A549 (cell line): ENCODE results near the gene PRPF40A. TPM values are rescaled to one million over a fixed set of nuclear protein-coding genes. Genes with fewer than 3 reads are reported as not detected.

Experiments
- ATAC-seq, 2 experiments: fragments of 200-7000 bp in 1 of 2; fragments of >200 bp in 1 of 2; cut with Nextera tagmentation in 1 of 2; cut with Tn5 transposase in 1 of 2; 3 replicates each; pipeline versions ENCODE4 v1.8.0 to v1.9.1; 2018 to 2020; ENCODE audit warnings: mild to moderate bottlenecking in 1 of 2, moderate library complexity in 1 of 2
- CTCF ChIA-PET: fragments of 300-600 bp; sonication (Branson Sonifier 250); formaldehyde crosslinking; extraction: SDS; loops from one replicate; lab custom pipeline; 2021; ENCODE audit warnings: antibody characterized with exemption, inconsistent platforms; lab: Yijun Ruan, JAX
- POLR2A ChIA-PET: fragments of 350-600 bp; formaldehyde crosslinking; extraction: SDS; loops from one replicate; lab custom pipeline; 2021; ENCODE audit warnings: antibody characterized with exemption, inconsistent platforms; lab: Yijun Ruan, JAX
- DNase-seq, 2 experiments: peaks; one replicate each; pipeline versions ENCODE4 v3.0.0 to v3.0.0-alpha.2; 2011 to 2016; ENCODE audit warnings: low read depth in 1 of 2, low spot score in 1 of 2
- FAIRE-seq: peaks from 2 replicates; lab custom pipeline; 2011; peaks lifted over from hg19 to GRCh38; lab: Jason Lieb, UNC
- H3K27ac ChIP-seq, 2 experiments: fragments of >200 bp; sonication (Bioruptor Twin); formaldehyde crosslinking; 3 replicates each; pipeline ENCODE4 v1.5.1; 2016 to 2017
- H3K4me1 ChIP-seq: fragments of >200 bp; sonication (Bioruptor Twin); formaldehyde crosslinking; 3 replicates; pipeline ENCODE4 v1.6.1; 2016
- H3K4me2 ChIP-seq: fragments of >200 bp; sonication (Bioruptor Twin); formaldehyde crosslinking; 3 replicates; pipeline ENCODE4 v1.6.1; 2016
- H3K4me3 ChIP-seq: fragments of >200 bp; sonication (Bioruptor Twin); formaldehyde crosslinking; 3 replicates; pipeline ENCODE4 v1.5.1; 2016
- H3K9me3 ChIP-seq: fragments of >200 bp; sonication (Bioruptor Twin); formaldehyde crosslinking; 3 replicates; pipeline ENCODE4 v1.6.1; 2016
- BCL3 ChIP-seq: fragments of >200 bp; sonication (Bioruptor Twin); formaldehyde crosslinking; IDR thresholded peaks from 3 replicates; pipeline ENCODE4 v1.6.1; 2016
- BHLHE40 ChIP-seq: IDR thresholded peaks from 2 replicates; pipeline ENCODE4 v1.6.1; 2012; ENCODE audit warnings: low read depth, low read length, inconsistent platforms
- CBX2 ChIP-seq: fragments of 200-600 bp; sonication (generic); IDR thresholded peaks from 2 replicates; pipeline ENCODE4 v1.6.1; 2016; ENCODE audit warnings: low read depth, mild to moderate bottlenecking, borderline replicate concordance
- CHD2 ChIP-seq: fragments of 150-350 bp; IDR thresholded peaks from 2 replicates; pipeline ENCODE4 v1.6.1; 2014; ENCODE audit warnings: low read length; ENCODE audit not compliant: partially characterized antibody
- EHF ChIP-seq: fragments of 250-450 bp; sonication (Bioruptor Pico); IDR thresholded peaks from 2 replicates; pipeline ENCODE4 v1.5.0; 2020; ENCODE audit warnings: mild to moderate bottlenecking
- EP300 ChIP-seq, 2 experiments: fragments of >200 bp; sonication (Bioruptor Twin); formaldehyde crosslinking; IDR thresholded peaks; 2 replicates in 1 of 2; 3 replicates in 1 of 2; pipeline ENCODE4 v1.6.1; 2016 to 2017
- JUN ChIP-seq, 2 experiments: fragments of >200 bp; sonication (Bioruptor Twin); formaldehyde crosslinking; IDR thresholded peaks; 2 replicates in 1 of 2; 3 replicates in 1 of 2; pipeline ENCODE4 v1.6.1; 2016 to 2017
- JUNB ChIP-seq: fragments of >200 bp; sonication (Bioruptor Twin); formaldehyde crosslinking; IDR thresholded peaks from 2 replicates; pipeline ENCODE4 v1.6.1; 2016
- KDM5A ChIP-seq: fragments of 200-600 bp; sonication (generic); IDR thresholded peaks from 2 replicates; pipeline ENCODE4 v1.6.1; 2016; ENCODE audit warnings: antibody characterized with exemption, mild to moderate bottlenecking
- MAFK ChIP-seq: fragments of 450-650 bp; IDR thresholded peaks from 2 replicates; pipeline ENCODE4 v1.6.1; 2014; ENCODE audit not compliant: partially characterized antibody
- NFE2L2 ChIP-seq: fragments of 150-350 bp; conservative IDR thresholded peaks from 2 replicates; pipeline ENCODE4 v1.6.1; 2014; ENCODE audit warnings: low read length
- PHF8 ChIP-seq: fragments of 200-600 bp; sonication (generic); IDR thresholded peaks from 2 replicates; pipeline ENCODE4 v1.6.1; 2016; ENCODE audit warnings: low read depth, mild to moderate bottlenecking, antibody characterized with exemption, moderate library complexity, borderline replicate concordance
- POLR2A ChIP-seq: IDR thresholded peaks from 2 replicates; pipeline ENCODE4 v1.6.1; 2012; ENCODE audit warnings: mild to moderate bottlenecking, low read length
- RARB ChIP-seq: fragments of 250-450 bp; sonication (Bioruptor Pico); IDR thresholded peaks from 2 replicates; pipeline ENCODE4 v1.8.0; 2021; ENCODE audit warnings: mild to moderate bottlenecking, moderate library complexity
- RCOR1 ChIP-seq: fragments of 150-350 bp; IDR thresholded peaks from 2 replicates; pipeline ENCODE4 v1.6.1; 2014; ENCODE audit warnings: antibody characterized with exemption, low read length, low read depth
- RNF2 ChIP-seq: fragments of 200-600 bp; sonication (generic); IDR thresholded peaks from 2 replicates; pipeline ENCODE4 v1.6.1; 2016; ENCODE audit warnings: low read depth, mild to moderate bottlenecking, antibody characterized with exemption, moderate library complexity, borderline replicate concordance
- SREBF2 ChIP-seq: fragments of 450-650 bp; IDR thresholded peaks from 2 replicates; pipeline ENCODE4 v1.6.1; 2014; ENCODE audit warnings: mild to moderate bottlenecking, moderate library complexity
- ZNF302 ChIP-seq: fragments of 250-450 bp; sonication (Bioruptor Pico); IDR thresholded peaks from 2 replicates; pipeline ENCODE4 v1.9.0; 2021; ENCODE audit warnings: inconsistent platforms, mild to moderate bottlenecking, moderate library complexity
- WGBS: methylation state at CpG from one replicate; pipeline ENCODE4 v1.1.6; 2017; ENCODE audit errors: missing lambda C conversion rate; 5-methylcytosine and 5-hydroxymethylcytosine counted together
- polyA plus RNA-seq, 4 experiments: library from polyadenylated mRNA; depleted of rRNA in 3 of 4; stranded (reverse); fragments of >200 nt; fragmentation: RNase III in 1 of 4; extraction: RNeasy Plus Mini Kit Qiagen cat#74134 plus additional on column Dnase treatment in 1 of 4; gene quantifications; 2 replicates in 3 of 4; 3 replicates in 1 of 4; pipeline ENCODE4 v1.2.3, GENCODE V29; 2011 to 2017
- TF ChIP-seq, protein P1 (sequence below): fragments of >200 bp; sonication (Bioruptor Twin); formaldehyde crosslinking; IDR thresholded peaks from 2 replicates; pipeline ENCODE4 v1.6.1; 2016
- TF ChIP-seq, protein P2 (sequence below): fragments of 200-600 bp; sonication (generic); IDR thresholded peaks from 2 replicates; pipeline ENCODE4 v1.6.1; 2016; ENCODE audit warnings: antibody characterized with exemption, mild to moderate bottlenecking, moderate library complexity

Gene PRPF40A
- polyA plus RNA-seq, 2 of the 4 experiments (the other 2 are of a cell fraction): 75.1 to 186 TPM

GRCh38 chr2:152696476-152696875, 20.8 kb downstream of the PRPF40A start (continued):
- TF ChIP-seq RARB (CRISPR knock-in tag) (no peak), NFE2L2 (no peak), RNF2 (no peak)
- TF ChIP-seq, protein P1, sequence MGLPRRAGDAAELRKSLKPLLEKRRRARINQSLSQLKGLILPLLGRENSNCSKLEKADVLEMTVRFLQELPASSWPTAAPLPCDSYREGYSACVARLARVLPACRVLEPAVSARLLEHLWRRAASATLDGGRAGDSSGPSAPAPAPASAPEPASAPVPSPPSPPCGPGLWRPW: no peak

DNA sequence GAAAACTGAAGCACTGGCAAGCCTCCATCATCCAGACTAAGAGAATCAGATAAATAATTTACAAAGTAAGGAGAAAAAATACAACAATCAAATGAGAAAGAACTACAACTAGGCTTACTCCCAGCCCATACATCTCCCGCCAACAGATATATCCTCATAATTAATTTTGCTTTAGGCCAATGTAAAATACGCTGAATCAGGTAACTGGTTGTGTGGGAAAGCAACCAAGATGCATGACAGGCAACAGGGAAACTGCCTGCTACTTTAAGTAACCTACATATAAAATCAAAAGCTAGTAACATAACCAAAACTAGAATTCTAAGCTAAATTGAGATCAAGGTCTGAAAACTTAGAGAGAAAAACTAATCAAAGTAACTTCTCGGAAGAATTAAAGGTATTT, 21.5 kb downstream of the PRPF40A start:
- ATAC-seq (no peak), FAIRE-seq (no peak)
- CTCF ChIA-PET: interaction anchor here (1.0 to 1.2 kb wide), 2 partner anchors 21 to 46 kb away, joined by 3 read pairs; no protein-coding TSS in a partner anchor
- H3K9me3 ChIP-seq: no peaks in the 10 kb centered on the region
- H3K4me3 ChIP-seq: no peak overlapping the region
- POLR2A ChIA-PET: no interaction called here
- peaks cover 22% of the 10 kb centered on the region; the same call in 2 of the 3 replicates for H3K4me1 ChIP-seq
- WGBS: 94% methylated on average over 3 of the region's 3 CpGs
- no peak overlapping the region for H3K27ac ChIP-seq
- peak; percentile 62 for TF ChIP-seq MAFK
- TF ChIP-seq SREBF2: no peak
- TF ChIP-seq, all 56 proteins: peak for 1
- H3K4me2 ChIP-seq: peak overlapping the region; percentile 84; the same call in 2 of the 3 replicates
- DNase-seq: no peak

DNA sequence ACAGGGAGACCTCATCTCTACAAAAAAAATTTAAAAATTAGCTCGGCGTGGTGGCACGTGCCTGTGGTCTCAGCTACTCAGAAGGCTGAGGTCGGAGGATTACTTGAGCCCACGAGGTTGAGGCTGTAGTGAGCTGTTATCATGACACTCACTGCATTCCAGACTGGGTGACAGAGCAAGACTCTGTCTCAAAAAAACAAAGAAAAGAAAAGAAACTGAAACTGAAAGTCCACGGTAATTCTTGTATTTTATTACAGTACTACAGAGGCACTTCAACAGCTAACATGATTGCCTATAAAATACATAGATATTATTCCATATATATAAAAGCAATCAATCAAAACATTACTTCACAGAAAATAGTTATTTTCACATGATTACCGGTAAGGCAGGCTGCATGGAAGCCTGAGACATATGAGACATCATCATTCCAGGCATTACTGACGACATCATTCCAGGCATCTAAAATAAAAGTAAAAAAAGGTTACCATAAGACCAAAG, 23.1 kb downstream of the PRPF40A start:
- ChIA-PET CTCF (no interaction called here), POLR2A (no interaction called here)
- DNase-seq (peak; percentile 4 to 12), FAIRE-seq (no peak), ATAC-seq (peak; percentile 51 to 77; a peak in 5 of 6 replicates)
- H3K27ac ChIP-seq: peak overlapping the region; percentile 2 to 61; a peak in 4 of 6 replicates
- TF ChIP-seq KDM5A: no peak
- no peak for TF ChIP-seq PHF8
- TF ChIP-seq BCL3: no peak
- TF ChIP-seq RCOR1: no peak
- no peak for TF ChIP-seq JUN (IDR thresholded peaks at IDR 0.05)
- no peak for TF ChIP-seq EHF (CRISPR knock-in tag)
- no peak for TF ChIP-seq BHLHE40
- no peak for TF ChIP-seq CHD2
- no peak for TF ChIP-seq POLR2A
- TF ChIP-seq, protein P2, sequence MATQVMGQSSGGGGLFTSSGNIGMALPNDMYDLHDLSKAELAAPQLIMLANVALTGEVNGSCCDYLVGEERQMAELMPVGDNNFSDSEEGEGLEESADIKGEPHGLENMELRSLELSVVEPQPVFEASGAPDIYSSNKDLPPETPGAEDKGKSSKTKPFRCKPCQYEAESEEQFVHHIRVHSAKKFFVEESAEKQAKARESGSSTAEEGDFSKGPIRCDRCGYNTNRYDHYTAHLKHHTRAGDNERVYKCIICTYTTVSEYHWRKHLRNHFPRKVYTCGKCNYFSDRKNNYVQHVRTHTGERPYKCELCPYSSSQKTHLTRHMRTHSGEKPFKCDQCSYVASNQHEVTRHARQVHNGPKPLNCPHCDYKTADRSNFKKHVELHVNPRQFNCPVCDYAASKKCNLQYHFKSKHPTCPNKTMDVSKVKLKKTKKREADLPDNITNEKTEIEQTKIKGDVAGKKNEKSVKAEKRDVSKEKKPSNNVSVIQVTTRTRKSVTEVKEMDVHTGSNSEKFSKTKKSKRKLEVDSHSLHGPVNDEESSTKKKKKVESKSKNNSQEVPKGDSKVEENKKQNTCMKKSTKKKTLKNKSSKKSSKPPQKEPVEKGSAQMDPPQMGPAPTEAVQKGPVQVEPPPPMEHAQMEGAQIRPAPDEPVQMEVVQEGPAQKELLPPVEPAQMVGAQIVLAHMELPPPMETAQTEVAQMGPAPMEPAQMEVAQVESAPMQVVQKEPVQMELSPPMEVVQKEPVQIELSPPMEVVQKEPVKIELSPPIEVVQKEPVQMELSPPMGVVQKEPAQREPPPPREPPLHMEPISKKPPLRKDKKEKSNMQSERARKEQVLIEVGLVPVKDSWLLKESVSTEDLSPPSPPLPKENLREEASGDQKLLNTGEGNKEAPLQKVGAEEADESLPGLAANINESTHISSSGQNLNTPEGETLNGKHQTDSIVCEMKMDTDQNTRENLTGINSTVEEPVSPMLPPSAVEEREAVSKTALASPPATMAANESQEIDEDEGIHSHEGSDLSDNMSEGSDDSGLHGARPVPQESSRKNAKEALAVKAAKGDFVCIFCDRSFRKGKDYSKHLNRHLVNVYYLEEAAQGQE: no peak
- TF ChIP-seq ZNF302 (CRISPR knock-in tag): no peak
- TF ChIP-seq CBX2: no peak
- no peak for TF ChIP-seq JUNB
- no peak for TF ChIP-seq EP300 (IDR thresholded peaks at IDR 0.05)
- no peaks in the 10 kb centered on the region for H3K9me3 ChIP-seq
- peak overlapping the region; percentile 84 for H3K4me2 ChIP-seq
- H3K4me3 ChIP-seq: peak overlapping the region; percentile 31
- H3K4me1 ChIP-seq: peaks cover 22% of the 10 kb centered on the region; the same call in 2 of the 3 replicates
- WGBS: 24% methylated on average over 8 of the region's 8 CpGs
